Measurements from ENCODE around the gene CLCA2.

The CLCA2 gene

GRCh38 chr1:86504895-86505563, 81.1 kb downstream of the CLCA2 start:
- no peak overlapping the region for H3K27ac Mint-ChIP-seq
- peaks cover 6% of the 10 kb centered on the region for H3K4me1 Mint-ChIP-seq
- ATAC-seq: no peak
- no peaks in the 10 kb centered on the region for H3K36me3 Mint-ChIP-seq
- H3K4me3 Mint-ChIP-seq: no peak overlapping the region
- H3K27me3 Mint-ChIP-seq: peaks cover 10% of the 10 kb centered on the region
- no peaks in the 10 kb centered on the region for H3K9me3 Mint-ChIP-seq

- Mint-ChIP-seq H3K4me3 (no peak overlapping the region), H3K27ac (no peak overlapping the region), H3K36me3 (no peaks in the 10 kb centered on the region), H3K27me3 (peaks cover 10% of the 10 kb centered on the region), H3K4me1 (peaks cover 6% of the 10 kb centered on the region), H3K9me3 (no peaks in the 10 kb centered on the region)
- no peak for ATAC-seq
These were observed 81.6 kb downstream of the CLCA2 start for GRCh38 chr1:86505564-86505902.

Measured in stimulated activated memory B cell treated with anti-CD40 and anti-IgM and Interleukin-4, amounts not matched to agents 10 μg/mL and 1 μg/mL and 100 μg/mL, for 72 hours (primary cell).